ENCODE measurements around the gene SLCO2A1.

The SLCO2A1 gene

DNA sequence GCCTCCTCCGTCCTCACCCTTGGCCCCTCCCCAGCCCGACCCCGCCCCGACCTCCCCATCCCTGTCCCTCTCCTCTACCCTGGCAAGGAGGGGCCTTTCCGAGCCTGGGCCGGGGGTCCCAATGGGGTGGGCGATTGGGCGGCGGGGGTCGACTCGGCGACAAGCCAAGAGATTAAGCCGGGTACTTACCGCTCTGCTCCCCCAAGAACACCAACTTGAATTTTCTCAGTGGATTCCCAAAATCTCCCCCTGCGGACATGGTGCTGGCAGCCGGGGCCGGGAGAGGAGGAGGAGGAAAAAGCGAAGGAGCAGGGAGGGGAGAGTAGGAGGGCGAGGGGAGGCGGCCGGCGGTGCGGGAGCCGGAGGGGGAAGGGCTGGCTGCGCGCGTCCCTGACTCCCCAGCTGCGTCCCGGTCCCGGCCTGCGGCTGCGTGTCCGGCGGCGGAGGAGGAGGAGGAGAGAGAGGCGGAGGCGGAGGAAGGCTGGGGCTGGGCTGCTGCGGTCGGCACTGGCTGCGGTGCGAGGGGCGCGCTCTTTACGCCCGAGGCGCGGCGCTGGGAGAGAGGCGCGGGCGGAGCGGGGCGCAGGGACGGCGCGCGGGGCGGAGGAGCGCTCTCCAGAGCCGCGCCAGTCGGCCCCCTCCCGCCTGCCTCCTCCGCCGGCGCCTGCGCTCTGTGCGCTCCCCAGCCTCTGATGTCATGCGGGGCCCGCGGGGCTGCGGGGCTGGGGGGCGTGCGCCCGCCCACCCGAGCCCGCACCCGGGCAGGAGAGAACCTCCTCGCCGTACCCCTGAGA, 134.3 kb downstream of the SLCO2A1 start, which contains the start of gene RAB6B:
RAB6B (minus strand) TSS at position 675 of the 794 bp plus-strand sequence; CDS start at position 259, 416 bp downstream.
- DNase-seq, result no peak

DNA sequence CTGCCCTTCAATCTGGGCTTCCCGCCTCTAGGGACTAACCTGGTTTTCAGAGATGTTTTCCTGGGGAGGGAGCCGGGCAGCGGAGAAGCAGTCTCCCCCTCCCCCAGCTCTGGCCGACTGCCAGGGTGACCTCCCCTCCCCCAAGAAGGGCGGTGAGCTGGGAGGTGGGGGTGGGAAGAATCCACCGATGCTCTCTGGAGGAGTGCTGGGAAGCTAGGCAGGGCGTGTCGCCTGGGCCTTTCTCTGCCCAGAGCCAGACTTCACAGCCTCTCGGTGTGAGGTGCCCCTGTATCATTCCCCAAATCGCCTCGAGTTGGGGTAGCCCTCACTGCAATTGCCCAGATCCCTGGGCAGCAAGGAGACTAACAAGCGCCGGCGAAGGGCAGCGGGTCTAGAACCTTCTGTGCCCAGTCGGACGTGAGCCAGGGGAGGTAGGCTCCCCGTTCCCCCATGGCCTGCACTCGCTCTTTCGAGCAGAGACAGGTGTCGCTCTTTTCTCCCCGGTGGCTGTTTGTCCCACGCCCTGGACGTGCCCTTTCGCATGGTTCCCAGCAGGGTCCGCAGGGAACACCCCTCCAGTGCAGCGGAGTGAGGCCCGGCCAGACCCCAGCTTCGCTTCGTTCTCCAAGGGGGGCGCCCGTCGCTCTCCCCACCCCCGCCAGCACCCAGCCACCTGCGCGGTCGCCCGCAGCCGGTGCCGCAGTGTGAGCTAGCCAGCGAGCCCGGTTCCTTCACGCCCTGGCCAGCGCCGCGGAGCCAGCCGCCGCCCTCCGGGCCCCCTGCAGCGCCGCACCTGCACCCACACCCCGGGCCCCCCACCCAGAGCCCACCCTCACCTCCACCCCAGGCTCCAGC, 135.1 kb downstream of the SLCO2A1 start:
- no peak for DNase-seq

DNA sequence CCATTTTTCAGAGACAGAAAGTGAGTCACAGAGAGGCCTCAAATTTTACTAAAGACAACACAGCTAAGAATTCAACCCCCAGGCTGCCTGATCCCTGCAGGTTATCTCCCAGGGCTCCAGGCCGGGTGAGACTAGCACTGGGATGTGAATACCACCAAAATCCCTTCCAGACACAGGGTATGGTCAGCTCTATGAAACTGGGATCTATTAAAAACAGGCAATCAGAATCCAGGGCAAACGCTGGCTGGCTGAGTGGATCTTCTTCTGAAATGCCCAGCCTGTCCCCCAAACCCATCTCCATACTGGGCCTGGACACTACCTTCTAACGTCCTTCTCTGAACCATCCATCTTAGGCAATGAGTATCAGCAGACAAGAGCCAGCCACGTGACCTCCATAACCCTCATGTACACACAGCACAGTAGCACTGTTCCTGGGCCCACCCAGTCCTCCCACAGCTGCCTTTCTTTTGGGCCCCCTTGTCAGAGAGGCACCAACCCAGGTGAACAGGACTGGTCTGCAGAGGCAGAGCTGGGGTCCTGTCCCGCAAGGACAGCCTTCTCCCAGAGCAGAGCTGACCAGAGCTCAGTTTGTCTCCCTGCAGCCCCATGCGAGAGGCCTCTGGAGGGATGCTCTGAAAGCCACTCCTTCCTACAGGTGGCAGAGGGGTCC, 135.9 kb downstream of the SLCO2A1 start:
- no peak for DNase-seq

DNA sequence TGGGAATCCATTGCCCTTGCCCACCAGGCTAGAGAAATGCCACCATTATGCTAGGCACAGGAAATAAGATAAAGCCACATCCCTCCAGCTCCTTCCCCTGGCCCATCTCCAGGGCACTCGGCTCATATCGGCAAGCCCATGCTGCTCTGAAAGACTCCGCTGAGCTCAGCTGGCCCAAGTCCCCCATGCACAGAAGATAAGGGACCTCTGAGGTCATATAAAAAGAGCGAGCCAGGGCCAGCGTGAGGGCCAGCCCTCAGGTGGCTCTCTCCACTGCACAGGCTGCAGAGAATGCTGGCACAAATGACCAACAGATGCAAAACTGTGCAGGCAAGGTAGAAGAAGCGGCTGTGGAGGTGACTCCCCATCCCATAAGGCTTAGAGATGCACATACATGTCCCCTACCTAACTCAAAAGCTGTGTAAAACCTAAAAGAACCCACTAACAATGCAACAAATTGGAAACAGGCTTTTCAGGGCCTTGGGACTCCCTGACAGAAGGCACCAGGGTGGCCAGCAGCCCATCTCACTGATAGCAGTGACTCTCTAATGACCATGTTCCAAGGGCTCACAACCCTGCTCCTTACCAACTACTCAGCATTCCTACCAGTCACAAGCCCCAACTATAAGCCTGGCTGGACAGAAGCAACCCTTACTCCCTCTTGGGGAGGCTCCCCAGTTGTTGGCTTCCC, 137.0 kb downstream of the SLCO2A1 start:
- no peak for DNase-seq

DNA sequence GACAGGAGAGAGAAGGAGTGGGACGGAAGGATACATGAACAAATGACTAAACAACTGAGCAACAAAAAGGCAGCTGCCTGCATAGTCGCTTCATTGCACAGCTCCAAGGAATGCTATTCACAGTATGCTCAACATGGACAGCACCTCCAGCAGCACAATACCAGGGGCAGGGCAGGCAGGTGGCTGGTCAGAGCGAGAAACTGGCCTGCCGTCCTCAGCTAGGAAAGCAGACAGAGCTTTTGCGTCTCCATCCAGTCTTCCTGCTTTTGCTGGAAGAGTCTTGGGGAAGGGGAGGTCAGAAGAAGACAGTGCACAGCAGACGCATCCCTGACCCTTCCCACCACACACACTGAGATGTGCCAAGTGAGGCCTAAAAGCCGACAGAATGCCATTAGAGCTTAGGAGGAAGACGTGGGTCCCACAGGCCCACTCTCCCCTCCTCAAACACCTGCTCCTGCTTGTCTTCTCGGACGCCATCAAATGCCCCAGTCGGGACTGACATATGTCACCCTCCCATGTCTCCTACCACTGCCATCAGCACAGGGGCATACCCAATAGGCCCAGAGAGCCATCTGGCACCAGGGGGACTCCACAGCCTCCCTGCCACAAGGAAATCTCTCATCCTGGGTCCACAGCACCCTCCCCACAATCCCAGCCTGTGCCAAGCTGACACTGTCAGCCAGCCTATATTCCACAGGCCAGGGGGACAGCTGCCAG, 137.9 kb downstream of the SLCO2A1 start:
- DNase-seq, result no peak

DNA sequence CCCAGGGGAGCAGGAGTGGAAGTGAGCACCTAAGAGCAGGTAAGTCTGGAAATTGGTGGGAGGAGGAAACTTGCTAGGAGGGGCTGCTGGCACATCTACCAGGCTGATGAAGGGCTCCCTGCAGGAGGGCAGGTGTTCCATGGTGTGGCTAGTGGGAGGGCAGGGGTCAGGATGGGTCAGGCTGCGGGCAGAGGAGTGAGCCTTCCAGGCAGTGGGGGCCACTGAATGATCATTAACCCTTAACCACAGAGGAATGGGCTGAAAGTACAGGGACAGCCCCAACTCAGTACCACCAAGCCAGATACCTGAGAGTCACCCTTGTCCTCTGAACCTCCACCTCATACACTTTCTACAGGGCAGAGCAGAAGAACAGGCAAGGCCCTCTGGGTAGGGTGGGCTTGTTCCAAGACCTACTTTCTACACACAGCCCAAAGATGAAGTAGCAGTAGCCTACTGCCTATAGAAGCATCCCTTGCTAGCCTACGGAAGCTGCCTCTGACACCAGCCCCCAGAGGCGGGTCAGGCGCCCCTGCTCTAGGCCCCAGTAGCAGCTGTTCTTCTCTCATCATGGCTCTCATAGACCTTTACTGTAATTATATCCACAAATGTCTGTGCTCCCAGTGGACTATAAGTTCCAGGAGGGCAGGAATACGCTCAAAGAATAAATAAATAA, 138.6 kb downstream of the SLCO2A1 start:
- DNase-seq, result no peak

DNA sequence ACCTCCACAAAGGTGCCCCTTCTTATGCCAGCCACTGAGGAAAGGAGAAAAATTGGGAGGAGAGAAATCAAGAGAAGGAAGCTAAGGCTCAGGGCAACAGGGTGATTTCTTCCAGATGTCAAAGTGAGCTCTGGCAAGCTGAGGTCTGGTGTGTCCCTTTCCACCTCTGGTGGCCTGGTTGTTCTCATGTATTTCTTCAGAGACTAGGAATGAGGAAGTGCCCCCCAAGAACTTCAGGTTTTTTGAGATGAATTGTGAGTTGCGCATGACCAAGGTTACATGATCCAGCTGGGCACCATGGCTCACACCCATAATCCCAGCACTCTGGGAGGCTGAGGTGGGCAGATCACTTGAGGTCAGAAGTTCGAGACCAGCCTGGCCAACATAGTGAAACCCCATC, 139.7 kb downstream of the SLCO2A1 start:
- no peak for DNase-seq

DNA sequence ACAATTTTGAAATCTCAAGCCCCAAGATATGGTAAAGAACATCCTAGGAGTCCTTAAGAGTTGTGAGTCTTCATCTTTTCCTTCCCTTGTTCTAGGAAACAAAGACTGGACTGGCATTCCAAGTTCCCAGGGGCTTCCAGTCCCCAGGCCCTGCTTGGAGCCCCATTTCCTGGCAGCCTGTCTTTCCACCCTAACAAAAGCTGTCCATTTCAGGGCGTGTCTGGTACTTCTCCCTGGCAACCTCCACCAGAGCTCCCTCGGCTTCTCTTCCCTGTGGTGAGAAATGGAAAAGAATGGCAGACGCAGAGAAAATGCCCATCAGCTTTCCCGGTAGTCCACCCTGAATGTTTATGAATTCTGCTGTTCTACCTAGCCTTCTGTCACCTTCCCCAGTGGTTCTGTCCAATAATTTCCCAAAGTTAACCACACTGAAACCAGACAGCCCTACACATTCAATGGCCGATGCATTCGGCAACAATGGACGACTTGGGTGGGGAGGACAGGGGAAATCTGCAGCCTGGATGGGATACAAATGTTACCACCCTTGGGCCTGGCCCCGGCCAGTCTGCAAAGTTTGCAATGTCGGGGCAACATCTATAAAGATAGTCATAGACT, 140.9 kb downstream of the SLCO2A1 start:
- DNase-seq, result no peak

DNA sequence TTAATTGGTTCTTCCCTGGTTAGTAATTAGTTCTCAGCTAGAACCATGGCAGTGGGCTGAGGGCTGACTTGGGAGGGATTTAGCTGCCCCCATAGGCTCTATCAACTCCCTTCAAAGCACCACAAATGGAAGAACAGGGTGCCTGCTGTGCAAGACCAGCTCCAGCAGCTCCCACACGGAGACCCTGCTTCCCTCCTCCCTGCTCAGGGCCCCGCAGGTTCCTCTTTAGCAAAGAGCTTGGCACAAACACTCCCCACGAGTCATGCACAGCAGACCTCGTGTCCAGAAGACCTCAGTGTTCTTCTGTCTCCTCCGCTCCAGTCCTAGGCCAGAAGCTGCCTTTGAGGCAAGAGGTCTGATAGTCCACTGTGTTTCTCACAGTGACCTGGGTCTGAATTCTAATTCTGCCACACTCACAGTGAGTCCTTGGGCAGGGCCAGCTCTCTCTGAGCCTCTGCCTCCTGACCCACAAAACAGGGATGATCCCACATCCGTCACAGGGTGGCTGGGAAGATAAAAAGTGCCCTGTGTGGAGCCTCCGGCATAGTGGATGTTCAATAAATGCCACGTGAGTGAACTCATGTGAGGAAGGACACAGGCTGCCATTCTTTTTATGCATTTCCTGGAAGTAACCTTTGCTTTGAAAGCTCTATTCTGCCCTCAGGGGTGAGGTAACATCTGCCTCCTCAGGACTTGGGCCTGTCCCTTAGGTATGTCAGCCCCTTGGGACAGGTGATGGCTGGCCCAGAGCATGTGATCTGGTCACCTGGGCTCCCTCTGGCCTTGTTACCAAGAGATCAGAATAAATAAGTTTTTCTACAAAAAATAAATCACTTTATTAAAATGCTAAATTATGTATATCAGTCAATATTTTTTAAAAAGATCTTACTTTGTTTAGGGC, 141.7 kb downstream of the SLCO2A1 start:
- DNase-seq, result no peak

DNA sequence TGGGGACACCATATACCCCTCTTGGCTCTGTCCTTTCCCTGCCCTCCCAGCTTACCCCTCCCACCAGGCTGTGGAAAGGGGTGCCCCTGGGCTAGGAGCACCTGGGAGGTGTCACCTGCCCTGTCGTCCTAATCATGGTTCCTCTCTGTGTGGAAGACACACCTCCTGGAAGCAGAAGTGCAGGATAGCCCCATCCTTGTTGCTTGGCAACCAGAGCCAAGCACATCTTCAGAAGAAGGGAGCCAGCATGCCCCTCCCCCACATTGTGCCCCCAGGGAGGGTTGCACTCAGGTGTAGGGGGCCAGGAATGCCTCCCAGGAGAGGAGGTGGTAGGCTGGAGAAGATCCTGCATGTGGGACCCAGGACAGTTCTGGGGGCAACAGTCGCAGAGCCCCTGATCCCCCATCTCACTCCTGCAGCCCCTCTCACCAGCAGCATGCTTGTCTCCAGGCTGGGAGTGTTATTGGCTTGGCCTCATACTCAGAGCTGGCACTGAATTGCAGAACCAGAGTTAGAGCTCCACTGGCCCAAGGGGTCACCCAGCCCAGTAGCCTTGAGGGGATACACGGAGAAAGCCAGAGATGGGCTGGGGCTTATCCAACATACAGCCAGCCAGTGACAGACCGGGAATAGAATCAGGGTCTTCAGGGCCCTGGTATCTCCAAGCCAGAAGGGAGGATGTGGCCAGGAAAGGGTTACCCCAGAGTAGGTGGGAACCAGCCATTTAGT, 142.5 kb downstream of the SLCO2A1 start:
- no peak for DNase-seq

DNA sequence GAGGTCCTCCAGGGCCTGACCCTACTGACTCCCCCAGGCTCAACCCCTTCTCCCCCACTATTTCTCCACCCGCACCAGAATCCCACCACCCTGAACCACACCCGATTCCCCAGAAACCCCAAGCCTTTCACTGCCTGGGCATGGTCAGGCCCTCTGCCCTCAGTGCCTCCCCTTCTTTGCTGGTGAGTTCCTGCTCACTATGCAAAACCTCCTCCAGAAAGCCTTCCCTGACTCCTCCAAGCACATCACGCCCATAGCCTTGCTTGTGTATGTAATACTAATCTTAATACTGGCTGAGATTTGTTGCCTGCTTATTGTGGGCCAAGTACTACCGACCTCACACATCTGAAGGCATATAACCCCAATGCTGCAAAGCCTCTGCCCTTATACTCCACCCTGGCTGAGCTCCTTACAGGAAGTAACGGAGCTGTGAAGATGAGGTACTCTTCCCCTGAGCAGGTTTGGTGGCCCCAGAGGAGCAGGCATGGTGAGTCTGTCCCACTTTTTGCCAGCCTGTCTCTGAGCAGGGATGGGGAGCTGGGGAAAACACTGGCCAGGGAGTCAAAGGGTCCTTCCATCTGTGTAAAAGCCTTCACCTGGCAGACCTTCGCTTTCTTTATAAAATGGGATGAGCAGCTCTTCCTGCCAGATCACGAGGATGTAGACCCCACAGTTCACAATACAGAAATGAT, 143.5 kb downstream of the SLCO2A1 start:
- DNase-seq, result no peak

DNA sequence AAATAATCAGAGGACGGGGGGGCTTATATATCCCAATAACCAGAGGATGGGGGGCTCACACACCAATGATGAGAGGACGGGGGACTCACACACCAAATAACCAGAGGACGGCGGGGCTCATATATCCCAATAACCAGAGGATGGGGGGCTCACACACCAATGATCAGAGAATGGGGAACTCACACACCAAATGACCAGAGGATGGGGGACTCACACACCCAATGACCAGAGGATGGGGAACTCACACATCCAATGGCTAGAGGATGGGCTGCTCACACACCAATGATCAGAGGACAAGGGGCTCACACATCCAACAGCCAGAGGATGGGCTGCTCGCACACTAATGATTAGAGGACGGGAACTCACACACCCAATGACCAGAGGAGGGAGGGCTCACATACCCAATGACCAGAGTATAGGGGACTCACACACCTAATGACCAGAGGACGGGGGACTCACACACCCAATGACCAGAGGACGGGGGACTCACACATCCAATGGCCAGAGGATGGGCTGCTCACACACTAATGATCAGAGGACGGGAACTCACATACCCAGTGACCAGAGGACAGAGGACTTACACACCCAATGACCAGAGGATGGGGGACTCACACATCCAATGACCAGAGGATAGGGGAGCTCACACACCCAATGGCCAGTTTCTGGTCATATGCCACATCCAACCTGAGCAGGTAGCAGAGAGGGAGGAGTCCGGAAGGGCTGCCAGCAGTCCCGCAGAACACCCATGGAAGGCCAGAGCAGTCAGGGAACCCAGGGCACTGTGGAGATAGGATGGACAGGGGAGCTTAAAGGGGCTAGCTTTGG, 144.6 kb downstream of the SLCO2A1 start:
- no peak for DNase-seq

DNA sequence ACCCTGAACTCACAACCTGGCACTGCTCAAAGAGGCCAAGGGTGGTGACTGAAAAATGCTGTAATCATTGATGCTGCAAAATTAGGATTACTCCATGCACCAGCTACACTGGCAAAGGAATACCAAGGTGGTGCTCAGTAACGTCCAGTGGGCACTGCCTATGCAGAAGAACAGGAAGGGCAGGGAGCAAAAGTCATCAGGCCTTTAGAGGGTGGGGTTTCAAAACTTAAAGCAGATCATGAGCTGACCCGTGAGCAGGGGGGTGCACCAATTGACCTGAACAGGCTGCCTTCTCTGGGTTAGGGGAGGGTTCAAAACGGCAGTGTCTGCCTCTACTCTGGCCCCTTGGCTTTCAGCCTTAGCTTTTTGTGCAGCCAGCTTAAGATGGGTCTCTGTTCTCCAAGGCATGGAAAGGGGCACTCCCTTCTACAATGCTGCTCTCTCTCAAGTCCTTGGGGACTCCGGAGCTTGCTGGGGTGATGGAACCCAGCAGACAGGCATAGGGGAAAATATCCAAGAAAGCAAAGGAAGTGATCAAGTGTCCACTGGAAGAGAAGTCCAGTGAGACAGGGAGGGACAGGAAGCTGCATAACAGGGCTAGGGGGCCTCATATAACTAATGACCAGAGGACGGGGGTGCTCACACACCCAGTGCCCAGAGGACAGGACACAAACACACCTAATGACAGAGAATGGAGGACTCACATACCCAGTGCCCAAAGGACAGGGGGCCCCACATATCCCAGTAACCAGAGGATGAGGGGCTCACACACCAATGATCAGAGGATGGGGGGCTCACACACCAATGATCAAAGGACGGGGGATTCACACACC, 145.5 kb downstream of the SLCO2A1 start:
- DNase-seq, result no peak

DNA sequence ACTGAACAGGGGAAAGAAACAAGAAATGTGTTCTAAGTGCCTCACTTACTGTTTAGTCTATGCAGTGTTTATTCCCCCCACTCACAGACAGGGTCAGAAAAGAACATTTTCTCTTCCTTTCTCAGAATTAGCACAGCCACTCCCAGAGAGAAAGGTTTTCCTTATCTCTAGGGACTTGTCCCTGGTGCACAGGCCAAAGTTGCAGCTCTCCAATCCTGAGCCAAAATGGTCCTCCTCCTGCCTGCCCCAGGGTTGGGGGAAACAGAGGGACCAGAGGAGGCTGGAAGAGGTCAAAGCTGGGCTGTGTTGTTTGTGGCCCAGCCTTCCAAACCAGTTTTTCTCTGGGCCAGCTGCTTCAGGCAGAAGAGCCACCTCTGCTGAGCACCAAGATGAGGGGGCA, 146.1 kb downstream of the SLCO2A1 start:
- no peak for DNase-seq

DNA sequence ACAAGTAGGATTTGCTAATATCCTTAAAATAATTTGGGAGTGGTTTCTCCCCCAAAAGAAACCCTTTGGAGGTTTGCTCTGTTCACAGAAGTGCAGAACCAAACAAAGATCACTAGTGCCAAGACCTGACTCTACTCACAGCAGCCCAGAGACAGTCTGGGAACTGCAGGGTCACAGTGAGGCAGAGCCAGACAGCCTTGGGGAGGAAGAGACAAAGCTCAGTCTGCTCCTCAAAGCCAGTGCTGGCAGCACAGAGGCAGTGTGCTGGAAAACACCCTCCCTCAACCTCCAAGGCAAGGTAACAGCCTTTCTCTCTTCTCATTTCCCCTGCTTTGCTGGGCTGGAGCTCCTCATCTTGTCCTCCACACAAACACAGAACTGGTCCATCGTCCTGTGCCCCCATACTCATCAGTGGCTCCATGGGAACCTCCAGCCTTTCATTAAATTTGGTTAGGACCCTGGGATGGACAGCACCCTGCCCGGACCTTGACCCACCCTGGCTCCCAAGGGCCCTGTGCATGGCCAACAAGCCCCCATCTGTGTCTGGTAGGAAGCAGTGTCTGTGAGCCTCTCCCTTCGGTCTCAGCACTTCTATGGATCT, 146.6 kb downstream of the SLCO2A1 start:
- no peak for DNase-seq
